ENCODE results near the gene SYVN1.

Gene SYVN1

DNA sequence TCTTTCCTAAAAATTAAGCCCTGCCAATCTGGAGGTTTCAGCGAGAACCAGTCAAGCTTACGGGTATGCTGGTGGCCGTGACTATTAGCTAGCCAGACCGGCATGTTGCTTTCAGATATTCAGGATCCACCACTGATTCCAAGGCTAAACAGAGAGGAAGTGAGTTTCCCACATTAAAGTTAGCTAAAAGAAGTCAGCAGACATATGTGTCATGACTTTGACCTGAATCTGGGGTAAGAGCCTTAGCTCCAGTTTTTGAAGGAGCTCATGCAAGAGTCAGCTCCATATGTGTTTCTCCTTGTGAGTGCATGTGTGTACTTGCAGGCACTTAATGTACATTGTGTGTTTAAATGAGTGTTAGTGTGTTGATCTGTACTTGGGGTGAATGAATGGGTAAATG lies 48.9 kb downstream of the SYVN1 start:
- no peak for DNase-seq

DNA sequence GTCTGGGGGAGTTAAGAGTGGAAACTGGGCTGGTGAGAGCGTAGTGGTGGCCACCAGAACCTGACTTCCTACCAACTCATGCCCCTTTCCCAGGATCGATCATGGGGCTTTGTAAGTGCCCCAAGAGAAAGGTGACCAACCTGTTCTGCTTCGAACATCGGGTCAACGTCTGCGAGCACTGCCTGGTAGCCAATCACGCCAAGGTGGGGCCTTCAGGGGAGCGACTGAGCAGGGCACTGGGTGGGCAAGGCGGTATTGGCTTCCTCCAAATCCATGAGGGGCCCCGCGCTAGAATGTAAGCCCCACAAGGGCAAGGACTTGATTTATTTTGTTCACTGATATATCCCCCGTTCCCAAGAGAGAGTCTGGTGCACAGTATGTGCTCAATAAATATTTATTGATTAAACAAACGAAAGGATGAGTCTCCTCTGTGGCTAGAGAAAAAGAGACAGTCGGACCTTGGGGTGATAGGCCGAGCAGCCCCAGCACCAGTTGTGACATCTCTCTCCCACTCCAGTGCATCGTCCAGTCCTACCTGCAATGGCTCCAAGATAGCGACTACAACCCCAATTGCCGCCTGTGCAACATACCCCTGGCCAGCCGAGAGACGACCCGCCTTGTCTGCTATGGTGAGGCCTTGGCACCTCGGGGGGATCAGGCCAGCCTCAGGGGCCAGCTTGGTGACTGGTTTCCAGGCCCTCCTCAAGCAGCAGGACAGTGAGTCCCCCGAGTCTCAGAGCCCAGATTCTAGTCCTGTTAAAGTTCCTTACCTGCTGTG lies 49.5 kb downstream of the SYVN1 start:
- no peak for DNase-seq

DNA sequence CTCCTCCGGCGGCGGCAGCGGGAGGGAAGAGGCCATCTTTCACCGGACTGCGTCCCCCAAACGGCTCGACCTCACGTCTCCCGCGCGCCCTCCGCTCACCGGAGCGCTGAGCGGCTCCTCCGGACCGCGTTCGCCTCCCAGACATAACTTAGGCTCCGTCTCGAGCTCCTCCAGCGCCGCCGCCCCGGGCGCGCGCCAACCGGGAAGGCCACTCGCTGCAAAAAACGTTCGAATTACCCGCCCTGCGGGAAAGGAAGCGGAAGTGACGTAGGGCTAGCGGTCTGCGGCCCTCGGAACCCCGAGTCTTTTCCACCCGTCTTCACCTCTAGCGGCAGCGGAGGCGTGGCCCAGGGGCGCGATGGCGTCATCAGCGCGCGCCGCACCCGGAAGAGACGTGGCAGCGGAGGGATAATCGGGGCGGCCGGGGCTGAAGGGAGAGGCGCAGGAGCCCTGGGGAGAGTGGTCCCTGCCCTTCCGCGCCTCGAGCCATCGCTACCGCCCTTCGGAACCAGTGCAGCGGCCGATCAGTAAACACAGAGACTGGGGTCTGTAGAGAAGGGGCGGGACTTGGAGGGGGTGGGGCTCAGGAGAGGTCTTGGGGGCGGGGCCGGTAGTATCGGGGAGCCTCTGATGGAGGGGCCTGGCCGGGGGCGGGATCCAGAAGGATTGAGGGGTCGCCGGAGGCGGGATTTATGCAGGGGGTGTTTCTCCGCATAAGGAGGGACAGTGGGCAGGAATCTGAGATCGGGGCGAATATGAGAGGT lies 50.3 kb downstream of the SYVN1 start, which contains the start of the genes CDCA5 and ZFPL1:
TSS of gene CDCA5 (minus strand) at position 207 of the 764 bp plus-strand sequence. CDS start at position 145, 62 bp downstream.
TSS of gene ZFPL1 (plus strand) at position 389 of the 764 bp plus-strand sequence. CDS start 477 bp downstream, outside the sequence.
- DNase-seq = peak; percentile 81 to 94

DNA sequence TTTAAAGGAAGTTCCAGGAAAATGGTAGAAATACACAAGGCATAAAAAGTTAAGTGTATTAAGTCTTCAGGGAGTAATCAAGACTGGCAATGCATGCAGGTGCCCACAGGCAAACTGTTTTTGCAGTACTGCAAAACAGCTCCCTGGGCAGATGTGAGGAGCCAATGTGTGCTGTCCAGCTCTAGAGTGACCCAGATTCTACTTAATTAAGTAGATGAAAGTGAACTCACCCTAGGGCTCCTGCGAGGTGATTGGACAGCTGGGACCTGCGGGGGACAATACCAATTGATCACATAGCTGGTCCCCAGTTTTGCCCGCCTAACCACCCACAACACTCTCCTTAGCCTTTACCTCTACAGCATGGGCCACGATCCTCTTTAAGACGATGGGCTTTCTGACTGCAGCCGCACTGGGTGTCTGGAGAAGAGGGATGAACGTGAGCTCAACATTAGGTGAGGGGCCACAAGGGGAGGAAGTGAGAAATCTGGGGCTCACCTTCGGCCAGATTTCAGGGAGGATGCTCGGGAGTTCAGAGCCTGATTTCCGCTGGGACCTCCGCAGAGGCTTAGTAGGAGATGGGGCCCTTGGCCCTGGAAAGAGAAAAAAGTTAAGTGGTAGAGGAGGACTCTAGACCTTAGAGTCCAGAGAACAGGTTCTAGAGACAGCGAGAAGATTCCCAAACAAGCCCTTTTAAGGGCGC lies 51.0 kb downstream of the SYVN1 start:
- DNase-seq = no peak

DNA sequence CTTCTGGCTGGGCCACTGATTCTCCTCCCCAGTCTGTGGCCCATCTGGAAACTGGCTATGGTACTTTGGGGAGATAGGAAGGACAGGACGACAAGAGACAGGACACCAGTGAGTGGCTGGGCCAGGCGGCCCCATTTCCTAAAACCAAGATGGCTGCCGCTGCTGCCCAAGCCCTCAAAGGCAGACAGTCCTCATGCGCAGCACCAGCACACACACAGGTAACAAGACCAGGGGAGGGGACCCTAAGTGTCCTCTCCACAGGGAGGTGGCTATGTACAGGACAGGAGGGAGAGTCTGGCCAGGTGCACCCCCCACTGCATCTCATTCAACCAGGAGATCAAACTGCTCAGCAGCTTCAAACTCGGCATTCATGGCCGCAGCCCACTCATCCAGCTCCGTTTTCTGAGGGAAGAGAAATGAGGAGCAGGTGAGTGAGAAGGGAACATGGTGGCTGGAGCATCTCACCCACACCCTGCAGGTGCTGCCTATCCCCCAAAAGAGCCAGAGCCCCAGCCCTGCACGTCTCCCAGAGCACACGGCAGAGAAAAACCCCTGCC lies 55.5 kb downstream of the SYVN1 start:
- no peak for DNase-seq

DNA sequence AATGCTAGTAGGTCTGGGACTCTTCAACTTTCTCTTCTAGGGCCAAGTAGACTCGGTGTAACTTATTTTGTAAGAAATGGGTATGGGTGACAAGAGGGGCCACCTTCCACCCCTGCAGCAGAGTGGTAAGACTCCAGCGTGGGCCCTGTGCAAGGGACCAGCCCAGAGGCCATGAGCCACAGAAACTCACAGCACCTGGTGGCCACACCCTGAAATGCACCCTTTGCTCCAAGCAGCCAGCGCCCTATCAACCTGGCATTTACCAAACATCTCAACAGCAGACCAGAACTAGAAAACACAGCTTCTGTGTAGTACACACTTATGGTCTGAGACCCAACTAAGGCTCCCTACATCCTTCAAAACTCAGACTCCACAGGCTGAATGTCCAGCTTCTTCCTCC lies 56.2 kb downstream of the SYVN1 start:
- DNase-seq = peak in 1 of 2 experiments; percentile 47

DNA sequence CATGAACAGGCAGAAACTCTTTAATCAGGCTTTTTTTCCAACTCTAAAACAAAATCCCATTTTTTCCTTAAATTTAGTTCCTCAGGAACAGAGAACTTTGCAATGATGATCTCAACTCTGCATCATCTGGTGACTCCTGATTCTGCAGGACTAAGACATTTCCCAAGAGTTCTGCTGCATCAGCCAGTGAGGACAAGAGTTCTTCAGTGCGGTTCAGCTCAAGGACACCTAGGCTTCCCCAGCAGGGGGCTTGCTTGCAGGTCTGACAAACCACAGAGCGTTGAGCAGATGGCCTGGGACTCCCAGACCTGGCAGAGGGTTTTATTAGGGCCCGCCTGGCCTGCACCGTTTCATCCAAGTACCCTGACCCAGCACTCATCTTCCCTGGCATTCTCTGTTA lies 56.9 kb downstream of the SYVN1 start:
- no peak for DNase-seq
